HG02763 (cell line): Measurements from ENCODE around the gene GPC6.

Source experiments
- ATAC-seq: cut with Tn5 transposase; IDR thresholded peaks from one replicate; pipeline ENCODE4 v1.9.1; 2021; ENCODE audit warnings: mild to moderate bottlenecking, moderate library complexity; ENCODE audit not compliant: unreplicated experiment

Gene GPC6

DNA sequence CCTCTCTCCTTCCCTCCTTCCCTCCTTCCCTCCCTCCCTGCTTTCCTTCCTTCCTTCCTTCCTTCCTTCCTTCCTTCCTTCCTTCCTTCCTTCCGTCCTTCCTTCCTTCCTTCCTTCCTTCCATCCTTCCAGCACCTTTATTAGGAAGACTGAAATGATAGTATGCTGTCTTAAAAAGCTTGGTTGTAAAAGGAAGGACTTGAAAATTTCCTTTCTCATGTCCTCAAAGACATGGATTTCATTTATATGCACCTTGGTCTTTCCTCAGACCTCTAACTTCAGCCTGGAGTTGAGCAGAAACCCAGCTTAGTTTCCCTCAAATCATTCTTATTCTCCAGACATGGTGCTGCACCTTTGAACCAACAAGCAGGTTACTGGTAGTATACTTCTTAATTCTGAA, 141.7 kb downstream of the GPC6 start:
- no peak for ATAC-seq

DNA sequence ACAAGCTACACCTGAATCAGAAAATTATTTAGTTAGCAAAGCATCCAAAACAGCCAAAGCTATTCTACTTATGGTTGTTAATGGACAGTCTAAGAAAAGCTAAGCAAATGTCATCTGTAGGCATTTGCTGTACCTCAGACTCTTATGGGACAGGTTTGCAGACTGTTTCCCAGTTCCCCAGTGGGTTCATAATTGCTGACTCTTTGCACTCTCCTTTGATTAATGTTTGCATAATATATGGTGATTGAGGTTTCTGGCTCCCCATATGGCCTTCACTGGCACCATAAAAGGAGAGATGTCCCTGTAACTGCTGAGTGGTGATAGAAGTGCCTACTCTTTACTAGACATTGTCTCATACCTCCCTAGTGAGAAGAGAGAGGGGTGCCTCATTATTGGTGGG, 142.1 kb downstream of the GPC6 start:
- ATAC-seq = no peak

DNA sequence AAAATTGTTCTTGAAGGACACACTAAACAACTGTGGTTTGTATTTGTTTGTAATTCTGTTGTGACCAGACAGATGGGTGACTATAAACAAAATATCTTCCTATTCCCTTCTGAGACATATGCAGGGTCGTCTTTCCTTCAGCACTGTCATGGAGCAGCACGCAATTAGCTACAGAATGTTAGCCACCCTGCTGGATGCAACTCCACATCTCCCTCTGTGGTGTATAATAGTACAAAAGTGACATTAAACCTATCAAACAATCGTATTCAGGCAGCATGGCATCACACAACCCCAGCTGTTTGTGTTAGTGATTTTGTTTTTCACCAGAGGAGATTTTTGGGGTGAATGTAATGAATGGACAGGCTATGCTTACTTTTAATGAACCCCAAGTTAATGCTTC, 146.2 kb downstream of the GPC6 start:
- no peak for ATAC-seq

DNA sequence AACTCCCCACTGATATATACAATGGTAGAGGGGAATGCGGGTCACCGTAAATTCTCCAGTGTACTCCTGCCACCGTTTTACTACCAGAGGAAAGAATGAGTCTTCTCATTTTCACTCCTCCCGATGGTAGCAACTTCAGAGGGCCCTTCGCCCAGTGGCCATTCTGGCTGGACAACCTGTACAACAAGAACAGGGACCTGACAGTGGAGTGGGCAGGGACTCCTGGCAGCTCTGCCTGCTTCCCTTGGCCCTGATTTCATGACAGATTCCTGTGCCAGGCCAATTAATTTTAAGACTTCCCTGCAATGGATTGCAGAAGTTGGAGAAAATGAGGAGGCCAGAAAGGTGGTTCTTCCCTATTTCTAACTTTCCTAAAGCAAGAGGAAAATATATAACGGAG, 148.9 kb downstream of the GPC6 start:
- ATAC-seq = no peak

DNA sequence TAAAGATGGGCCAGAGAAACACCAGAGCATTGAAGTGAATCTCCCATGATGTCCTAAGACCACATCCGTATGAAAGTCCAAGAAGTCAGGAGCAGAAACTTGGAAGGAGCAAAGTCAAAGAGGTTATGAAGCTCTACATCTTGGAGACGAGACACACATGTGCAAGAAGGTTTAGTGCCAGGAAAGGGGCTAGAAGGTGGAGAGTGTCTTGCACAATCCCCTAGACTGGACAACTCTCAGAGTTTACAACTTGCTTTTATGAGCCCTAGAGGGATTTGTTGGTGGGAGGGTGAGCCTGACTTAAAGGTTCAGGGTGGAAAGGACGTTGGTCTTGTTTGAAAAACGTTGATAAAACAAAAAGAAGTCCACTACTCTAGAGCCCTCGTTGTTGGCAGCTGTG, 150.6 kb downstream of the GPC6 start:
- no peak for ATAC-seq

DNA sequence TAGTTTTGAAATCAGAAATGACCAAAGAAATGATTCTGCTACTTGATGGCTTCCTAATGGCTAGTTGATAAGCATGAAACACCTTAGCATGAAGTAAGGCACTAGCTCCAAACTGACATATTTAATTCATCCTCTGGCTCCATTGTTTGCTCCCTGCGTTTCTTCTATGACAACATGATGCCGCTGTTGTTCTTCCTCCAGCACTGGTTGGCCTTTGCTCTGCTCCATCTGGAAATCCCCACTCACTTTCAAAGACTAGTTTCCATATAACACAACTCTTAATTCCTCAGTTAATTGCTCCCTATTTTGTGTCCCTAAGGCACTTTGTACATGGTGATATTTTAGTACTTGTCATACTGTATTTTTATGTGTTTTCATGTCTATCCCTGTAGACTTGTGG, 151.6 kb downstream of the GPC6 start:
- no peak for ATAC-seq

DNA sequence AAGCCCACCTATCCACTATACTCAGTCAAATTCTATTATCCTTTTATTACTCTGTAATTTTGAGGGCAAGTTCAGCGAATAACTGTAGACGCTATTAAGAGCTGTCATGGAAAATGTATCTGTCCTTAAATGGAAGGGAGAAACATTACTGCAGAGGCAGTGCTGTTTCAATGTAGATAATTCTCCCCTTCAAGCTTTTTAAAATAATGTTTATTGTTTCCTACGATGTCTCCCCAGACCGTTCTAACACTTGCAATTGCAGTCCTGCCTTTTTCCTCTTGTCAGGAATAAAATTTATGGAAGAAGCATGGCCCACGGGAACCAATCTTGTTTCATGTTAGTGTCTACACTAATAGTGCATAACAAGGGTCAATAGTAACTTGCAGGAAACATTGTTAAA, 159.5 kb downstream of the GPC6 start:
- no peak for ATAC-seq

DNA sequence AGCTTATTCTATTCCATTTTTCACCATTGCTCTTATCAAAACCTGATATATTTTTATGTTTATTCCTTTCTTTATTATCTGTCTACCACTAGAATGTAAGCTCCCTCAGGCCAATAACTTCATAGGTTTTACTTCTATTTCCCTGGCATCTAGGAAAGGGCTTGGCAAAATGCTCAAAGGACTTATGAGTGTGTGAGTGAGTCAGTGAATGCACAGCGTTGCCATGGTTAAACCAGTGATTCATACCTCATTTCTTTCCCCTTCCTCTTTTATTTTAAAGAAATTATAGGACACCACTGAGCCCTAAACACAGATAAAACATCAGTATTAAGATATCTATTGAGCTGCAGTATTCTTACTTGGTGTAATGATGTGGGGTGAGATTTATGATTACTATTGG, 162.1 kb downstream of the GPC6 start:
- no peak for ATAC-seq

DNA sequence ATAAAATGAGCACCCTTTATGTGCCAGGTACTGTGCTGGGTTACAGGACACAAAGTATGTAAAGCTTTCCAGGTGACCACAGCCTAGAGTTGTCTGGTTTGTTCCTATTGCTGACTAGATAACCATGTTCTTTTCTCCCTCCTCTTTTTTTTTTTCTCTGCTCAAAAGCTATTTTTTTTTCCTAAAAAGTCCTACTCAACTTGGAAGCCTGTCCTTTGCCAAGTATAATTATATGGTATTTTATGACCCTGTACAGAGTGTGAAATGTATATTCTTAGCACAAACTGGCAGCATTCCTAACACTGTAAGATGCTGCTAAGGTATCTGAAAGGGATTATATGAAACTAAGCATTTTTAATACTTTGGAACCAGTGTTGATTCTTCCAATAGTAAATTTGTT, 171.0 kb downstream of the GPC6 start:
- no peak for ATAC-seq

DNA sequence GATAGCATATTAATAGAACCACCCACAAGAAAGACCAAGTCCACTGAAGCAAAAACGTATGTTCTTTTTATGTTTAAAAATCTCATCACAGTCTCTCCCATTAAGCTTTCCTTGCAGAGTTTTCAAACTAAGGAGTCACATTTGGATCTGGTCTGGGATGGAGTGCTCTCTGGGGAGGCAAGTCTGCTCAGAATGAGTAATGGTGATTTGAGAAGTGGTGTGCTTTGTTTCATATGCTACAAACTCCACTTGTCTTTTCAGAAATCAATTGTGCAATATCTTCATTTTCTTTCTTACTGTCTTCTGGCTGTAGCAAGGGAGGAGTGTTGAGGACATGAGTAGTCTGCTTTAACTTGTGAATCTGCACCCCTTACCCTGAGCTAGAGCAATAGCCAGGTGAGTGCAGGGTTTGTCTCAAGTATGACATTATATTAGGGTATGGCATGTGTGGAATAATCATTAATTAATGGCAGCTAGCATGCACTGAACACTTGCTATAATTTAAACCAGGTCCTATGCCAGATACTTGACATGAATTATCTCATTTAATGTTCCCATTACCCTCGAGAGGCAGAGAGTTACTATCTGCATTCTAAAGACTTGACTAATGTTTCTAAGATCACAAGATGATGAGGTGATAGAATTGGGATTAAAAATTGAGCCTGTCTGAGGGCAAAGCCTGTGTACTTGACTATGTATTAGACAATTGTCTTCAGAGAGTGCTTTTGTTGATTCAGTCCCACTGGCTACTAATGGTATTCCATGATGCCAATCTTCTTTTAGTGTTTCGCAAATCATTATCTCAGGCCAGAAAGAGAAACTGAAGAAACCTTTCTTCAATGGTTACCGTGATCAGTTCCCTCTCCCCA, 171.8 kb downstream of the GPC6 start:
- ATAC-seq = no peak

DNA sequence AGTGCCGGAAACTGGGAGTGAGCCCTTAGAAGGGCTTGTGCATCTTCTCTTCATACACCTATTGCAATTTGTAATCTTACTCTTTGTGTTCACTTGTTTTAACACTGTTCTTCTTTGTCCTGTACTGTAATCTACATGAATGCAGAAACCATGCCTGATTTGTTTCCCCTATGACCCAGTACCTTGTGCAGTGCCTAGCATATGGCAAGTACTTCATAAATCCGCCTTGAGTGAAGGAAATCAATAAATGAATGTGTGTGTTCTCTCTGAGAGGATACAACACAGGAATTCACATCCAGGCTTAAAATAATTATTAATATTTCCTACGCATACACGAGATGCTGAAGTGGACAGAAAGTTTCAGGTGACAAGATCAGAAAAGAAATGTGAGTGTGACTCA, 172.6 kb downstream of the GPC6 start:
- no peak for ATAC-seq

DNA sequence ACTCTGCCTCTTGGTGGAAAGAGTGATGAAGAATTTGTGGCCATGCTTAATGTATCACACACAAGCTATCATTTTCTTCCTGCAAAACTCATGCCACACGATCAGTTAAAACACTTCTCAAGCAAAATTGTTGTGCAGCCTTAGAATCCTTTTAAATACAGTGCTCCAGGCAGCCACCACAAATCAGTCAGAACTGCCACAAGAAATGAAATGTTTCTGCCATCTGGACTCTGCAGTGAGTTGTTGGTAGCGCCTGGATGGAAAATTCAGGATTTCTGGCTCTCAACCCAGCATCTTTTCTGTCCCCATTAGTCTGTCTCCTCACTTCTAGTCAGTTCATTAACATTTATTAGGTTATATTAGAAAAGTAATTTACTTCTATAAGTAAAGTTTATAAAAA, 179.5 kb downstream of the GPC6 start:
- ATAC-seq = no peak

DNA sequence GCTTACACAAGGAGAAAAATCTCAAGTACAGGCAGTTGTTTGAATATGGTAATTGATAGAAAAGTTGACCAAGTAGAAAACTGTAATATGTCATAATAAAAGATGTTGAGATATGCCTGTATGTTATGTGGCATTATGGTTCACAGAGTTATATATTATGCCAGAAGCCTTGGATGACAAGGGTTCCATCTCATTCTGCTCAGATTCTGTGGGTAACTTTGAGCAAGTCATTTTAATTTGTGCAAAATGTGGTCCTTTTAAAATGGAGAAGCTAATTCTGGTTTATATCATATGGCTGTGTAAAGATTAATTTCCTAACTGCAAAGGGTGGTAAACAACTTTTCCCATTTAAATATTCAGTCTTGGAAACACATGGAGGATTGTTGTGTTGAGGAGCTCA, 180.9 kb downstream of the GPC6 start:
- ATAC-seq = no peak

DNA sequence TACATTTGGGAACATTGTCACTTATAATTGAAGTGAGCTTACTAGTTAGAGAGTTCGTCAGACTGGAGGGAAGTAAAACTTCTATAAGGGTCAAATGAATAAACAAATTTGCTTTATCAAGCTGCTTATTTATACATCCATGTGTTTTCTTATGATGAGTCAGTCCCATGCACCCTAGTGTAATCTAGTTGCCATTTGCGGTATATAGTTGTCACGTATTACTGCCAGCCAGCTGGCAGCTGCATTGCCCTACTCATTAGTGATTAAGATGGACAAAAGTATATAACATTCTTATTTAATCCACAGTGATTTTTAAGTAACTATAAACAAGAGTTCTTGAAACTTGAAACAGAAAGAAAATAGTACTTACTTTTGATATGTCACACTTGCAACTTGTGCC, 182.4 kb downstream of the GPC6 start:
- no peak for ATAC-seq

DNA sequence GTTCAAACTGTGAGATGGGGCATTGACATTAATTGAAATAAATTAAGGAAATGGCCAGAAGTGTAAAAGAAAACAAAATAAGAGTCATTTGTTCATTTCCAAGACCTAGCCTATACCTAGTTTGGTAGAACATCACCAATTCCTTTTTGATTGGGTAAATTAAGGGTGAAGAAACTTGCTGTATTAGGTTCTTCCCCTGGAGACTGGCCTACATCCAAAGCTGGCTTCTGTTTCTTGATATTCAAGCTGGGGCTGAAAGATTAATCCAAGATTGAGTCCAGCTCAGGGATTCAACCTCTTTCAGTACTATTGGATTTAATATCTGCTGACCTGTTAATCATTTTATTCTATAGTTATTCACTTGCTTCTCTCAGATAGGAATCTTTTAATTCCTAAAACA, 183.2 kb downstream of the GPC6 start:
- no peak for ATAC-seq

DNA sequence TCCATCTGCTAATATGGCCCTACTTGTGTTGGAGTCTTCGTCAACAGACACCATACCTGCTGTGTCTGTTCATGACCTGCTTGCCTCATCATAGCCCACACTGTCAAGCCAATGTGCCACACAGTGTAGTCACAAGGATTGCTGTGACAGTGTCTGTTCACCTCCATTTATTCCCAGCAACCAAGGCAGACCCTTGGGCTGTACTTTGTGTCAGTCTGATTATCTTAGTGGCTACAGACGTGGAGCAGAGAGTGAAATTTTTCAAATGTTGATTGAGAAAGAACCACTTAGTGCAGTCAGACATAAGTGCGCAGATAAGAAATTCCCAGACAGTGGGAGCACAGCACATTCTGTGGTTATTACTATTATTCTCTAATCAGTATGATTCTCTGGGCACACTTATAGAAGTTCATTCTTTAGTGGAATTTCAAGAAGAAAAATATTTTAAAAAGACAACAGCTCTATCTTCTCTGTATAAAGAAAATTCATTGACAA, 184.6 kb downstream of the GPC6 start:
- no peak for ATAC-seq

DNA sequence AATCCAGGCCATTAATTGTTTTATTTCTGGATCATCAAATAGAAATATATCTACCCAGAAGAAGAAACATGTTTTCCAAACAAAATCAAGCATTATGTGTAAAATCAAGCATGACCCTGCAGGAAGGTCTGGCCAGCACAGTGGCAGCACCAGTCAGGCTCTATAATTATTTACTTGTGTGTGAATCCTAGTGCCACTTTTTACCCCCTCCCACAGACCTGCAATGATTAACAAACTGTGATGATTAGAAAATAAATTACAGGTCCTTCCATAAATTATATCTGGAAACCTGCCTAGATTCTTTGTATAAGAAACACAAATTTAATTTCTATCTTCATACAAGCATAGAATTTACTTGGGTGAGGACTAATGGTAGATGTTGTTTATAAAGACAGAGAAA, 186.1 kb downstream of the GPC6 start:
- ATAC-seq = no peak

DNA sequence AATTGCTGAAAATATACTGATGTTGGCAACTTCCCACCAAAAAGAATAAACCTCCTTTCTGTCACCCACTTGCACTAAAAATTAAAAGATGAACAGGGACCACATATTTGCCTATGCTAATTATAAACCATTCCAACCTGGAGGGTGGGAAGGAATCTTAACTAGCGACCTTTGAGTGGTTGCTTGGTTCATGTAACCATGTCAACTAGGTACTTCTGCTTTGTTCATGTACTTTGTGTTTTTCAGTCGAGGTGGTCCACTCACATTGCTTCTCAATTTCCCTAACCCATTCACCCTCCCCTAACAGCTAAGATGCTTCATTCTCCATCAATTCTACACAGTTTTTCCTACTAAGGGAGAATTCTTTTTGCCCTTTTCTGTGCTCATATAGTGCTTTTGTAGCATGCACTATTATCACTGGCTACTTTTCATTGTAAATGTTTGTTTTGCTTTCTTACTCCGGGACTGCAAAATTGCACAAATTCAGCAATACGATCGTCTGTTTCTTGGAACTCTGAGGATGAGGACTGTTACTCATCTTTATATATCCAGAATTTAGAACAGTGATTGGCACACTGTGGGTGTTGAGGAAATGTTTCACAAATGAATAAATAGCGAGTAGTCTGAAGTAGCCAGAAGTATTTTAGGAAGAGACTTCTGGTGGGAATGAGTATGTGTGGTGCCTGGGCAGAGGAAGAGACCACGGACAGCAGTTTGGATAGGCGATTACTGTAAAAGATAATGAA, 187.5 kb downstream of the GPC6 start:
- no peak for ATAC-seq

DNA sequence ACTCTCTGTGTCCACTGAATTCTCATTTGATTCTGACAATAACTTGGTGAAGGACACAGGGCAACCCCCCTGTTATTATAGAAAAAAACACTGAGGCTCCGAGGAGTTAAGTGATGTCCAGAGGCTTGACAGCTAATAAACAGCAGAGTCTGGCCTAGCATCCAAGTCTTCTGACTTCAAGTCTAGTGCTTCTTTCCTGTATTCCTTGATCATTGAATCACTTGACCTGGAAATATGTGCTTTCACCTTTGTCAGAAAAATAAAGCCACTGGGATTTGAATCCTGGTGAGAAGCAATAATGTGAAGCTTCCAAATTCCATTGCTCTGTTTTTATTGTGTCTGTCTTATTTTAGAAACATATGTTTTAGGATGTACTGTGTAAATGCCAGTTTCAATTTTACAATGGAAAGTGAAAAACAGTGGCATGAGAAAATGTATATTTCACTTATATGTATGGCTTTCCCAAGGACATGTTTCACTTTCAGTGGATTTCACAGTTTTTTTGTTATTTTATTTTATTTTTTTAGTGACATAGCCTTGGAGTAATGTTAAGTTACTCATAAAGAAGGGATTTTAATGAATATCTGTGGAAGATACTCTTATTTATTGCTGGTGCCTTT, 190.2 kb downstream of the GPC6 start:
- ATAC-seq = no peak

DNA sequence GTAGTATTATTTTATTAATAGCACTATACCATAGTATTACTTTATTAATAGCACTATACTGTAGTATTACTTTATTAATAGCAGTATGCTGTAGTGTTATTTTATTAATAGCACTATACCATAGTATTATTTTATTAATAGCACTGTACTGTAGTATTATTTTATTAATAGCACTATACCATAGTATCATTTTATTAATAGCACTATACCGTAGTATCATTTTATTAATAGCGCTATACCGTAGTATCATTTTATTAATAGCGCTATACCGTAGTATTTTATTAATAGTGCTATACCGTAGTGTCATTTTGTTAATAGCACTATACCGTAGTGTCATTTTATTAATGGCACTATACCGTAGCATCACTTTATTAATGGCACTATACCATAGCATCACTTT, 191.8 kb downstream of the GPC6 start:
- no peak for ATAC-seq

DNA sequence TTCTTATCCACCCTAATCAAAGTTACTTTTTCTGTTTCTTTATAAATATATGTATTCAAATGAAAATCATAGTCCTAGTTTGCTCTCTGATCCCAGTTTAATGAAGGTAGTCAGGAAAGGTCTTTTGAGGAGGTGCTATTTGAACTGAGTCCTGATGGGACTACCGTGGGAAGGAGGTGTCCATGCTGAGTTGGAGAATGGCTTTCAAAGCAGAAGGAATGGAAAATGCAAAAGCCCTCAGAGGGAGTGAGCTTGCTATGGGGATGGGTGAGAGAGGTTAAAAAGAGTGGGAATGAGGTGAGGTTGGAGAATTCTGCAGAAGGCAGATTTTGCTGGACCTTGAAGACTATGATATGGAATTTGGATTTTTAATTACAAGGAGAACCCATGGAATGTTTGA, 193.6 kb downstream of the GPC6 start:
- ATAC-seq = no peak

DNA sequence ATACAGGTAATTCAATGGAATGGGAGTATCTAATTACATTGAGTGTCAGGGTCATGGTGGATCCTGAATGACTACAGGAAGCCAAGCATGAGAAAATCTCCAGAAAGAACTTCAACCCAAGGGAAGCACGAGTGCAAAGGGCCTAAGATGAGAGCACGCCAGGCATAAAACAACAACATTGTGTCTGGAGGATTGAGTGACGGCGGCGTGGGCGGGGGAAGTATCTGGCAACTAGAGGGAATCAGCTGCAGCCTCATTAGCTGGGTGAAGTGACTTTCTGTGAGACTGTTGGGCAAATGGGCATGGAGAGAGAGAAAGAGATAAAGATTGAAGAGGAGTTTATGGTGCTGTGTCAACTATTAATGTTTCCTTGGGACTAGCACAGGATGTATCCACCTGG, 194.3 kb downstream of the GPC6 start:
- ATAC-seq = no peak
